ENCODE measurements around the gene PRSS48. TPM values are rescaled to one million over a fixed set of nuclear protein-coding genes. Genes with fewer than 3 reads are reported as not detected.

PRSS48 gene
- total and polyA plus RNA-seq, 10 of the 15 experiments (the other 5 are each of a cell fraction or from before 2014, with no cell fraction given), result not detected

- no peaks in the 10 kb centered on the region for H3K79me2 ChIP-seq (ENCODE audit: control insufficient read depth, insufficient read depth, low read length)
- H2AFZ ChIP-seq (ENCODE audit: control insufficient read depth, low read depth, low read length), result no peak overlapping the region
- intact Hi-C loops (cut with micrococcal nuclease; ENCODE audit: unreplicated experiment) (no loop called here), in situ Hi-C loops (cut with MboI) (no loop called here)
- WGBS (ENCODE audit: insufficient coverage, insufficient replicate concordance, low lambda C conversion rate, missing lambda C conversion rate), result 11% methylated on average over 4 of the region's 4 CpGs
- H3K4me2 ChIP-seq (ENCODE audit: control insufficient read depth, insufficient read depth), result no peak overlapping the region
- H4K20me1 ChIP-seq (ENCODE audit: control insufficient read depth, insufficient read depth), result no peaks in the 10 kb centered on the region
- BruUV-seq (replicated peaks), result no TSS peak
- no peak for DNase-seq (ENCODE audit: low read depth, low spot score)
- no peak overlapping the region for H3K4me3 ChIP-seq
- ChIA-PET RAD21 (ENCODE audit: unreplicated experiment) (no interaction called here), POLR2A (no interaction called here), CTCF (no interaction called here), SMC1A (ENCODE audit: uncharacterized antibody, unreplicated experiment) (no interaction called here)
- no peak overlapping the region for H3K27ac ChIP-seq (ENCODE audit: control insufficient read depth, insufficient read depth)
- no peaks in the 10 kb centered on the region for H3K36me3 ChIP-seq (ENCODE audit: control insufficient read depth in 2 of 2, insufficient read depth in 2 of 2, low read length in 1 of 2)
- no peak for TF ChIP-seq GATAD2B (conservative IDR thresholded peaks at IDR 0.05; ENCODE audit: low read depth)
- H3K4me1 ChIP-seq (ENCODE audit: control insufficient read depth, insufficient read depth, low read length), result no peaks in the 10 kb centered on the region
- no peak for FAIRE-seq
- no peak for ATAC-seq
- H3K27me3 ChIP-seq (replicated peaks in 1 of 2; ENCODE audit: control insufficient read depth in 2 of 2, insufficient read depth in 2 of 2, low read length in 1 of 2), result no peaks in the 10 kb centered on the region
- no peak overlapping the region for H3K9ac ChIP-seq (ENCODE audit: control insufficient read depth, insufficient read depth, low read length)
- no peaks in the 10 kb centered on the region for H3K9me3 ChIP-seq (replicated peaks; ENCODE audit: control insufficient read depth, insufficient read depth, low read length)
Observed at GRCh38 chr4:151302432-151302831, 25.5 kb downstream of the PRSS48 start.

- Histone ChIP-seq H3K4me3 (no peak overlapping the region), H4K20me1 (ENCODE audit: control insufficient read depth, insufficient read depth) (no peaks in the 10 kb centered on the region), H3K36me3 (ENCODE audit: control insufficient read depth in 2 of 2, insufficient read depth in 2 of 2, low read length in 1 of 2) (no peaks in the 10 kb centered on the region), H3K4me1 (ENCODE audit: control insufficient read depth, insufficient read depth, low read length) (no peaks in the 10 kb centered on the region), H2AFZ (ENCODE audit: control insufficient read depth, low read depth, low read length) (no peak overlapping the region), H3K27ac (ENCODE audit: control insufficient read depth, insufficient read depth) (no peak overlapping the region), H3K27me3 (replicated peaks in 1 of 2; ENCODE audit: control insufficient read depth in 2 of 2, insufficient read depth in 2 of 2, low read length in 1 of 2) (no peaks in the 10 kb centered on the region), H3K79me2 (ENCODE audit: control insufficient read depth, insufficient read depth, low read length) (no peaks in the 10 kb centered on the region), H3K9me3 (replicated peaks; ENCODE audit: control insufficient read depth, insufficient read depth, low read length) (no peaks in the 10 kb centered on the region), H3K9ac (ENCODE audit: control insufficient read depth, insufficient read depth, low read length) (no peak overlapping the region), H3K4me2 (ENCODE audit: control insufficient read depth, insufficient read depth) (no peak overlapping the region)
- intact Hi-C loops (cut with micrococcal nuclease; ENCODE audit: unreplicated experiment) (no loop called here), in situ Hi-C loops (cut with MboI) (no loop called here)
- no TSS peak for BruUV-seq (replicated peaks)
- POLR2A ChIA-PET, result interaction anchor here (1.1 kb wide), 1 partner anchor 18 kb away, joined by 7 read pairs; no protein-coding TSS in a partner anchor
- FAIRE-seq, result no peak
- SMC1A ChIA-PET (ENCODE audit: uncharacterized antibody, unreplicated experiment), result interaction anchor here (0.7 to 0.8 kb wide), 2 partner anchors 12 to 14 kb away, joined by 3 to 5 read pairs; no protein-coding TSS in a partner anchor
- ATAC-seq, result no peak
- CTCF ChIA-PET, result interaction anchor here (1.2 kb wide), 1 partner anchor 28 kb away, joined by 3 read pairs; no protein-coding TSS in a partner anchor
- RAD21 ChIA-PET (ENCODE audit: unreplicated experiment), result no interaction called here
- no peak for DNase-seq (ENCODE audit: low read depth, low spot score)
- TF ChIP-seq CEBPB (IDR thresholded peaks at IDR 0.05; ENCODE audit: borderline replicate concordance in 1 of 2, low read depth in 2 of 2, low read length in 2 of 2) (no peak), ZNF622 (IDR thresholded peaks at IDR 0.05) (no peak), SUPT20H (IDR thresholded peaks at IDR 0.05; ENCODE audit: borderline replicate concordance, control insufficient read depth, low read depth, low read length) (no peak), MLLT1 (IDR thresholded peaks at IDR 0.05) (no peak), MXI1 (IDR thresholded peaks at IDR 0.05; ENCODE audit: low read depth, low read length) (no peak), E2F4 (IDR thresholded peaks at IDR 0.05; ENCODE audit: low read depth, low read length) (no peak)
- TF ChIP-seq, protein P1, sequence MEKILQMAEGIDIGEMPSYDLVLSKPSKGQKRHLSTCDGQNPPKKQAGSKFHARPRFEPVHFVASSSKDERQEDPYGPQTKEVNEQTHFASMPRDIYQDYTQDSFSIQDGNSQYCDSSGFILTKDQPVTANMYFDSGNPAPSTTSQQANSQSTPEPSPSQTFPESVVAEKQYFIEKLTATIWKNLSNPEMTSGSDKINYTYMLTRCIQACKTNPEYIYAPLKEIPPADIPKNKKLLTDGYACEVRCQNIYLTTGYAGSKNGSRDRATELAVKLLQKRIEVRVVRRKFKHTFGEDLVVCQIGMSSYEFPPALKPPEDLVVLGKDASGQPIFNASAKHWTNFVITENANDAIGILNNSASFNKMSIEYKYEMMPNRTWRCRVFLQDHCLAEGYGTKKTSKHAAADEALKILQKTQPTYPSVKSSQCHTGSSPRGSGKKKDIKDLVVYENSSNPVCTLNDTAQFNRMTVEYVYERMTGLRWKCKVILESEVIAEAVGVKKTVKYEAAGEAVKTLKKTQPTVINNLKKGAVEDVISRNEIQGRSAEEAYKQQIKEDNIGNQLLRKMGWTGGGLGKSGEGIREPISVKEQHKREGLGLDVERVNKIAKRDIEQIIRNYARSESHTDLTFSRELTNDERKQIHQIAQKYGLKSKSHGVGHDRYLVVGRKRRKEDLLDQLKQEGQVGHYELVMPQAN (conservative IDR thresholded peaks at IDR 0.05), result no peak
- TF ChIP-seq, protein P2, sequence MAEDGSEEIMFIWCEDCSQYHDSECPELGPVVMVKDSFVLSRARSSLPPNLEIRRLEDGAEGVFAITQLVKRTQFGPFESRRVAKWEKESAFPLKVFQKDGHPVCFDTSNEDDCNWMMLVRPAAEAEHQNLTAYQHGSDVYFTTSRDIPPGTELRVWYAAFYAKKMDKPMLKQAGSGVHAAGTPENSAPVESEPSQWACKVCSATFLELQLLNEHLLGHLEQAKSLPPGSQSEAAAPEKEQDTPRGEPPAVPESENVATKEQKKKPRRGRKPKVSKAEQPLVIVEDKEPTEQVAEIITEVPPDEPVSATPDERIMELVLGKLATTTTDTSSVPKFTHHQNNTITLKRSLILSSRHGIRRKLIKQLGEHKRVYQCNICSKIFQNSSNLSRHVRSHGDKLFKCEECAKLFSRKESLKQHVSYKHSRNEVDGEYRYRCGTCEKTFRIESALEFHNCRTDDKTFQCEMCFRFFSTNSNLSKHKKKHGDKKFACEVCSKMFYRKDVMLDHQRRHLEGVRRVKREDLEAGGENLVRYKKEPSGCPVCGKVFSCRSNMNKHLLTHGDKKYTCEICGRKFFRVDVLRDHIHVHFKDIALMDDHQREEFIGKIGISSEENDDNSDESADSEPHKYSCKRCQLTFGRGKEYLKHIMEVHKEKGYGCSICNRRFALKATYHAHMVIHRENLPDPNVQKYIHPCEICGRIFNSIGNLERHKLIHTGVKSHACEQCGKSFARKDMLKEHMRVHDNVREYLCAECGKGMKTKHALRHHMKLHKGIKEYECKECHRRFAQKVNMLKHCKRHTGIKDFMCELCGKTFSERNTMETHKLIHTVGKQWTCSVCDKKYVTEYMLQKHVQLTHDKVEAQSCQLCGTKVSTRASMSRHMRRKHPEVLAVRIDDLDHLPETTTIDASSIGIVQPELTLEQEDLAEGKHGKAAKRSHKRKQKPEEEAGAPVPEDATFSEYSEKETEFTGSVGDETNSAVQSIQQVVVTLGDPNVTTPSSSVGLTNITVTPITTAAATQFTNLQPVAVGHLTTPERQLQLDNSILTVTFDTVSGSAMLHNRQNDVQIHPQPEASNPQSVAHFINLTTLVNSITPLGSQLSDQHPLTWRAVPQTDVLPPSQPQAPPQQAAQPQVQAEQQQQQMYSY (CRISPR knock-in tag; IDR thresholded peaks at IDR 0.05), result no peak
Observed at GRCh38 chr4:151304226-151304625, 27.3 kb downstream of the PRSS48 start.

Measured in GM12878 (cell line).